HepG2 (cell line): ENCODE data around the gene TRIO. TPM values are rescaled to one million over a fixed set of nuclear protein-coding genes. Genes with fewer than 3 reads are reported as not detected.

Experiments
- CBX2 ChIP-seq, 2 experiments: fragments of 200-600 bp in 1 of 2; sonication (generic); formaldehyde crosslinking in 1 of 2; IDR thresholded peaks; 2 replicates each; pipeline versions ENCODE4 v1.7.0 to v1.8.1; 2018 to 2022; ENCODE audit warnings: low read depth in 2 of 2, low read length in 1 of 2, mild to moderate bottlenecking in 1 of 2, missing genetic modification reagents in 1 of 2
- FOXO4 ChIP-seq: sonication (generic); formaldehyde crosslinking; conservative IDR thresholded peaks from 2 replicates; pipeline ENCODE4 v1.8.1; 2023; ENCODE audit warnings: missing genetic modification reagents
- HOXA5 ChIP-seq: sonication (generic); formaldehyde crosslinking; IDR thresholded peaks from 2 replicates; pipeline ENCODE4 v1.4.0; 2020; ENCODE audit warnings: missing genetic modification reagents
- HOXD1 ChIP-seq: sonication (generic); formaldehyde crosslinking; IDR thresholded peaks from 2 replicates; pipeline ENCODE4 v1.5.0; 2020; ENCODE audit warnings: missing genetic modification reagents
- KDM3A ChIP-seq: IDR thresholded peaks from 2 replicates; pipeline ENCODE4 v1.6.1; 2018; ENCODE audit warnings: low read depth, missing compliant biosample characterization
- KDM4B ChIP-seq: sonication (generic); formaldehyde crosslinking; IDR thresholded peaks from 2 replicates; pipeline ENCODE4 v1.4.0; 2020; ENCODE audit warnings: missing genetic modification reagents
- MZF1 ChIP-seq: sonication (generic); formaldehyde crosslinking; IDR thresholded peaks from 2 replicates; pipeline ENCODE4 v1.8.1; 2023; ENCODE audit warnings: mild to moderate bottlenecking, missing genetic modification reagents, borderline replicate concordance
- NCOA2 ChIP-seq: sonication (generic); formaldehyde crosslinking; IDR thresholded peaks from 2 replicates; pipeline ENCODE4 v1.8.0; 2022; ENCODE audit warnings: inconsistent platforms
- PITX1 ChIP-seq: sonication (generic); formaldehyde crosslinking; IDR thresholded peaks from 2 replicates; pipeline ENCODE4 v1.5.1; 2020; ENCODE audit warnings: mild to moderate bottlenecking, missing genetic modification reagents
- SP2 ChIP-seq: sonication (generic); formaldehyde crosslinking; IDR thresholded peaks from 2 replicates; pipeline ENCODE4 v1.5.1; 2020; ENCODE audit warnings: mild to moderate bottlenecking, missing genetic modification reagents
- ZNF101 ChIP-seq: sonication (generic); formaldehyde crosslinking; IDR thresholded peaks from 2 replicates; pipeline ENCODE4 v1.4.0; 2020; ENCODE audit warnings: mild to moderate bottlenecking, low read depth, missing genetic modification reagents, borderline replicate concordance
- polyA plus RNA-seq, 8 experiments: library from polyadenylated mRNA; depleted of rRNA in 3 of 8; stranded (reverse) in 7 of 8; unstranded in 1 of 8; fragments of >200 nt; fragmentation: Illumina TruSeq in 4 of 8; extraction: Trizol in 4 of 8; gene quantifications; 2 replicates each; pipeline versions ENCODE4 v1.2.1 to v1.2.3, GENCODE V29; 2011 to 2016; ENCODE audit warnings: low read depth in 4 of 8, missing spikeins in 1 of 8, mixed read lengths in 1 of 8; ENCODE audit not compliant: insufficient read depth in 1 of 8
- total RNA-seq, 5 experiments: library from RNA; depleted of rRNA; stranded (reverse); fragments of >200 nt; fragmentation: Illumina TruSeq; extraction: Trizol; gene quantifications; 2 replicates each; pipeline ENCODE4 v1.2.3, GENCODE V29; 2016; ENCODE audit warnings: low read depth in 1 of 5
- TF ChIP-seq, protein P1 (sequence below): sonication (generic); IDR thresholded peaks from 2 replicates; pipeline ENCODE4 v1.6.1; 2016; ENCODE audit warnings: low read depth, borderline replicate concordance
- TF ChIP-seq, protein P2 (sequence below): sonication (generic); formaldehyde crosslinking; IDR thresholded peaks from 2 replicates; pipeline ENCODE4 v1.8.1; 2023; ENCODE audit warnings: mild to moderate bottlenecking, moderate library complexity, missing genetic modification reagents
- TF ChIP-seq, protein P3 (sequence below): sonication (generic); formaldehyde crosslinking; IDR thresholded peaks from 2 replicates; pipeline ENCODE4 v1.4.0; 2020; ENCODE audit warnings: mild to moderate bottlenecking, missing genetic modification reagents
- TF ChIP-seq, protein P4 (sequence below): sonication (generic); formaldehyde crosslinking; conservative IDR thresholded peaks from 2 replicates; pipeline ENCODE4 v1.5.0; 2020; ENCODE audit warnings: missing genetic modification reagents
- TF ChIP-seq, protein P5 (sequence below): sonication (generic); formaldehyde crosslinking; IDR thresholded peaks from 2 replicates; pipeline ENCODE4 v1.5.0; 2020; ENCODE audit warnings: mild to moderate bottlenecking, missing genetic modification reagents
- TF ChIP-seq, protein P6 (sequence below), 2 experiments: fragments of 450-650 bp in 1 of 2; sonication (generic) in 1 of 2; formaldehyde crosslinking; IDR thresholded peaks; 2 replicates each; pipeline versions ENCODE4 v1.5.0 to v1.8.0; 2020 to 2022; ENCODE audit warnings: mild to moderate bottlenecking in 1 of 2, missing genetic modification reagents in 1 of 2

TRIO gene
- total and polyA plus RNA-seq, 2 of the 13 experiments (the other 11 are each of a cell fraction or from before 2014, with no cell fraction given) = 45.2 to 45.9 TPM

GRCh38 chr5:14148890-14149671 lies 5.9 kb downstream of the TRIO start (continued):
- TF ChIP-seq, protein P1, sequence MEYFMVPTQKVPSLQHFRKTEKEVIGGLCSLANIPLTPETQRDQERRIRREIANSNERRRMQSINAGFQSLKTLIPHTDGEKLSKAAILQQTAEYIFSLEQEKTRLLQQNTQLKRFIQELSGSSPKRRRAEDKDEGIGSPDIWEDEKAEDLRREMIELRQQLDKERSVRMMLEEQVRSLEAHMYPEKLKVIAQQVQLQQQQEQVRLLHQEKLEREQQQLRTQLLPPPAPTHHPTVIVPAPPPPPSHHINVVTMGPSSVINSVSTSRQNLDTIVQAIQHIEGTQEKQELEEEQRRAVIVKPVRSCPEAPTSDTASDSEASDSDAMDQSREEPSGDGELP = no peak
- TF ChIP-seq CBX2 (IDR thresholded peaks at IDR 0.05; ENCODE audit: low read depth, low read length) = no peak
- TF ChIP-seq CBX2 (CRISPR knock-in tag; IDR thresholded peaks at IDR 0.05; ENCODE audit: low read depth) = no peak
- no peak for TF ChIP-seq PITX1 (CRISPR knock-in tag)
- no peak for TF ChIP-seq MZF1 (CRISPR knock-in tag)
- TF ChIP-seq, protein P2, sequence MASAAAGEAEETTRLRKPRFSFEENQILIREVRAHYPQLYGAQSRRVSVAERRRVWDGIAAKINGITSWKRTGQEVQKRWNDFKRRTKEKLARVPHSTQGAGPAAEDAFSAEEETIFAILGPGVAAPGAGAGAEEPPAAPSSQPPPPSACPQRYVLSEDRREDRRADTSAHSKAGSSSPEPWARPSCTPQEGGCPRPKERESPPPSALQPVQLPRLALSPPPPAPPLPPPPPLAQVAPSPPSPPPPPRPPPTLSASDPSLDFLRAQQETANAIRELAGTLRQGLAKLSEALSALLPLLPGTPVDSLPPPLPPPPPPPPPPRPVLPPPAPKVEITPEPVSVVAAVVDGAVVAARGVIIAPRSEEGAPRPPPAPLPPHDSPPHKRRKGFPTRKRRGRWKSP (CRISPR knock-in tag) = peak; percentile 75; the same call in 1 of the 2 replicates
- no peak for TF ChIP-seq SP2 (CRISPR knock-in tag)
- no peak for TF ChIP-seq KDM4B (CRISPR knock-in tag)
- TF ChIP-seq, protein P3, sequence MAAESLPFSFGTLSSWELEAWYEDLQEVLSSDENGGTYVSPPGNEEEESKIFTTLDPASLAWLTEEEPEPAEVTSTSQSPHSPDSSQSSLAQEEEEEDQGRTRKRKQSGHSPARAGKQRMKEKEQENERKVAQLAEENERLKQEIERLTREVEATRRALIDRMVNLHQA (CRISPR knock-in tag) = no peak
- TF ChIP-seq HOXA5 (CRISPR knock-in tag) = no peak
- TF ChIP-seq FOXO4 (CRISPR knock-in tag) = no peak
- no peak for TF ChIP-seq HOXD1 (CRISPR knock-in tag)
- TF ChIP-seq NCOA2 (CRISPR knock-in tag) = peak; percentile 63; the same call in 1 of the 2 replicates
- no peak; the same call in 1 of the 2 replicates for TF ChIP-seq ZNF101
- TF ChIP-seq, protein P4, sequence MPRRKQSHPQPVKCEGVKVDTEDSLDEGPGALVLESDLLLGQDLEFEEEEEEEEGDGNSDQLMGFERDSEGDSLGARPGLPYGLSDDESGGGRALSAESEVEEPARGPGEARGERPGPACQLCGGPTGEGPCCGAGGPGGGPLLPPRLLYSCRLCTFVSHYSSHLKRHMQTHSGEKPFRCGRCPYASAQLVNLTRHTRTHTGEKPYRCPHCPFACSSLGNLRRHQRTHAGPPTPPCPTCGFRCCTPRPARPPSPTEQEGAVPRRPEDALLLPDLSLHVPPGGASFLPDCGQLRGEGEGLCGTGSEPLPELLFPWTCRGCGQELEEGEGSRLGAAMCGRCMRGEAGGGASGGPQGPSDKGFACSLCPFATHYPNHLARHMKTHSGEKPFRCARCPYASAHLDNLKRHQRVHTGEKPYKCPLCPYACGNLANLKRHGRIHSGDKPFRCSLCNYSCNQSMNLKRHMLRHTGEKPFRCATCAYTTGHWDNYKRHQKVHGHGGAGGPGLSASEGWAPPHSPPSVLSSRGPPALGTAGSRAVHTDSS (CRISPR knock-in tag) = no peak
- TF ChIP-seq, protein P5, sequence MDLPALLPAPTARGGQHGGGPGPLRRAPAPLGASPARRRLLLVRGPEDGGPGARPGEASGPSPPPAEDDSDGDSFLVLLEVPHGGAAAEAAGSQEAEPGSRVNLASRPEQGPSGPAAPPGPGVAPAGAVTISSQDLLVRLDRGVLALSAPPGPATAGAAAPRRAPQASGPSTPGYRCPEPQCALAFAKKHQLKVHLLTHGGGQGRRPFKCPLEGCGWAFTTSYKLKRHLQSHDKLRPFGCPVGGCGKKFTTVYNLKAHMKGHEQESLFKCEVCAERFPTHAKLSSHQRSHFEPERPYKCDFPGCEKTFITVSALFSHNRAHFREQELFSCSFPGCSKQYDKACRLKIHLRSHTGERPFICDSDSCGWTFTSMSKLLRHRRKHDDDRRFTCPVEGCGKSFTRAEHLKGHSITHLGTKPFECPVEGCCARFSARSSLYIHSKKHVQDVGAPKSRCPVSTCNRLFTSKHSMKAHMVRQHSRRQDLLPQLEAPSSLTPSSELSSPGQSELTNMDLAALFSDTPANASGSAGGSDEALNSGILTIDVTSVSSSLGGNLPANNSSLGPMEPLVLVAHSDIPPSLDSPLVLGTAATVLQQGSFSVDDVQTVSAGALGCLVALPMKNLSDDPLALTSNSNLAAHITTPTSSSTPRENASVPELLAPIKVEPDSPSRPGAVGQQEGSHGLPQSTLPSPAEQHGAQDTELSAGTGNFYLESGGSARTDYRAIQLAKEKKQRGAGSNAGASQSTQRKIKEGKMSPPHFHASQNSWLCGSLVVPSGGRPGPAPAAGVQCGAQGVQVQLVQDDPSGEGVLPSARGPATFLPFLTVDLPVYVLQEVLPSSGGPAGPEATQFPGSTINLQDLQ (CRISPR knock-in tag) = no peak
- TF ChIP-seq KDM3A (CRISPR knock-in tag) = no peak
- TF ChIP-seq, protein P6, sequence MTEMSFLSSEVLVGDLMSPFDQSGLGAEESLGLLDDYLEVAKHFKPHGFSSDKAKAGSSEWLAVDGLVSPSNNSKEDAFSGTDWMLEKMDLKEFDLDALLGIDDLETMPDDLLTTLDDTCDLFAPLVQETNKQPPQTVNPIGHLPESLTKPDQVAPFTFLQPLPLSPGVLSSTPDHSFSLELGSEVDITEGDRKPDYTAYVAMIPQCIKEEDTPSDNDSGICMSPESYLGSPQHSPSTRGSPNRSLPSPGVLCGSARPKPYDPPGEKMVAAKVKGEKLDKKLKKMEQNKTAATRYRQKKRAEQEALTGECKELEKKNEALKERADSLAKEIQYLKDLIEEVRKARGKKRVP (CRISPR knock-in tag; IDR thresholded peaks at IDR 0.05) = no peak
